OCI-LY7 (cell line): ENCODE results near the gene CINP. TPM values are rescaled to one million over a fixed set of nuclear protein-coding genes. Genes with fewer than 3 reads are reported as not detected.
A peak's percentile ranks its signal among the peaks of the same experiment; 100 is the strongest.

ENCODE experiments used
- BruUV-seq: library from RNA; stranded (reverse); fragments of 400-500 nt; replicated peaks from 2 replicates; lab custom pipeline; 2021; lab: Mats Ljungman, UMichigan
- CTCF ChIA-PET: fragments of 300-600 bp; sonication (Branson Sonifier 250); formaldehyde crosslinking; loops from one replicate; lab custom pipeline; 2022; ENCODE audit warnings: antibody characterized with exemption; ENCODE audit not compliant: unreplicated experiment; lab: Charles Lee
- POLR2A ChIA-PET: fragments of 300-600 bp; sonication (Branson Sonifier 250); formaldehyde crosslinking; loops from one replicate; lab custom pipeline; 2022; ENCODE audit warnings: antibody characterized with exemption; lab: Charles Lee
- DNase-seq: peaks from one replicate; pipeline ENCODE4 v3.0.0-alpha.2; 2015; ENCODE audit warnings: low spot score
- H2AFZ ChIP-seq: fragments of 200-600 bp; sonication (generic), shearing (Covaris generic); 2 replicates; pipeline ENCODE4 v1.6.1; 2014; ENCODE audit warnings: mild to moderate bottlenecking, antibody characterized with exemption, low read length, moderate library complexity
- H3K27ac ChIP-seq: fragments of 200-600 bp; sonication (generic); 2 replicates; pipeline ENCODE4 v1.5.1; 2014; ENCODE audit warnings: mixed run types, low read depth, mild to moderate bottlenecking, moderate library complexity, low read length, inconsistent platforms; ENCODE audit not compliant: poor library complexity, severe bottlenecking
- H3K36me3 ChIP-seq: fragments of 200-600 bp; sonication (generic); 2 replicates; pipeline ENCODE4 v1.6.1; 2014; ENCODE audit warnings: mild to moderate bottlenecking, antibody characterized with exemption, low read length, moderate library complexity, mixed read lengths; ENCODE audit not compliant: insufficient read depth
- H3K4me1 ChIP-seq: fragments of 200-600 bp; sonication (generic); 2 replicates; pipeline ENCODE4 v1.5.1; 2014; ENCODE audit warnings: mild to moderate bottlenecking, low read length; ENCODE audit not compliant: insufficient read depth, poor library complexity, severe bottlenecking
- H3K4me2 ChIP-seq: fragments of 200-600 bp; sonication (generic); 2 replicates; pipeline ENCODE4 v1.6.1; 2014; ENCODE audit warnings: mild to moderate bottlenecking, low read length
- H3K4me3 ChIP-seq: fragments of 200-600 bp; sonication (generic); 2 replicates; pipeline ENCODE4 v1.5.1; 2014; ENCODE audit warnings: mild to moderate bottlenecking, low read depth, low read length; ENCODE audit not compliant: poor library complexity, severe bottlenecking
- H3K79me2 ChIP-seq: fragments of 200-600 bp; sonication (generic); 2 replicates; pipeline ENCODE4 v1.6.1; 2016; ENCODE audit warnings: low read depth, mild to moderate bottlenecking, low read length, moderate library complexity, mixed read lengths; ENCODE audit not compliant: insufficient read depth
- H3K9me2 ChIP-seq: fragments of 200-600 bp; sonication (generic); 2 replicates; pipeline ENCODE4 v1.6.1; 2016; ENCODE audit warnings: mild to moderate bottlenecking, low read length, mixed read lengths; ENCODE audit not compliant: insufficient read depth
- H3K9me3 ChIP-seq: fragments of 200-600 bp; sonication (generic); 2 replicates; pipeline ENCODE4 v1.6.1; 2014; ENCODE audit warnings: mild to moderate bottlenecking, mixed run types, low read length, mixed read lengths
- H4K20me1 ChIP-seq: fragments of 200-600 bp; sonication (generic); 2 replicates; pipeline ENCODE4 v1.6.1; 2014; ENCODE audit warnings: mild to moderate bottlenecking, antibody characterized with exemption, low read length, moderate library complexity, mixed read lengths; ENCODE audit not compliant: insufficient read depth
- EZH2phosphoT487 ChIP-seq: fragments of 200-600 bp; sonication (generic); IDR thresholded peaks from 2 replicates; pipeline ENCODE4 v1.6.1; 2018; ENCODE audit warnings: low read depth, borderline replicate concordance, mild to moderate bottlenecking, mixed run types, antibody characterized with exemption, low read length, moderate library complexity, mixed read lengths
- intact Hi-C: fragments of 100-400 bp; cut with micrococcal nuclease; formaldehyde crosslinking; loops from one replicate; pipeline ENCODE4 v1.10.0; 2022; ENCODE audit not compliant: unreplicated experiment
- total RNA-seq, 2 experiments: library from RNA; depleted of rRNA in 1 of 2; stranded (reverse); fragments of >200 nt in 1 of 2; shearing (Covaris generic) in 1 of 2; gene quantifications; 2 replicates each; pipeline ENCODE4 v1.2.3, GENCODE V29; 2014 to 2022
- TF ChIP-seq, protein P1 (sequence below): fragments of 200-600 bp; sonication (generic); conservative IDR thresholded peaks from 2 replicates; pipeline ENCODE4 v1.5.1; 2014; ENCODE audit warnings: mild to moderate bottlenecking, antibody characterized with exemption, low read length, moderate library complexity, mixed read lengths

CINP gene
- total RNA-seq, 2 experiments from 2014 or later, result 28.2 to 29.8 TPM

DNA sequence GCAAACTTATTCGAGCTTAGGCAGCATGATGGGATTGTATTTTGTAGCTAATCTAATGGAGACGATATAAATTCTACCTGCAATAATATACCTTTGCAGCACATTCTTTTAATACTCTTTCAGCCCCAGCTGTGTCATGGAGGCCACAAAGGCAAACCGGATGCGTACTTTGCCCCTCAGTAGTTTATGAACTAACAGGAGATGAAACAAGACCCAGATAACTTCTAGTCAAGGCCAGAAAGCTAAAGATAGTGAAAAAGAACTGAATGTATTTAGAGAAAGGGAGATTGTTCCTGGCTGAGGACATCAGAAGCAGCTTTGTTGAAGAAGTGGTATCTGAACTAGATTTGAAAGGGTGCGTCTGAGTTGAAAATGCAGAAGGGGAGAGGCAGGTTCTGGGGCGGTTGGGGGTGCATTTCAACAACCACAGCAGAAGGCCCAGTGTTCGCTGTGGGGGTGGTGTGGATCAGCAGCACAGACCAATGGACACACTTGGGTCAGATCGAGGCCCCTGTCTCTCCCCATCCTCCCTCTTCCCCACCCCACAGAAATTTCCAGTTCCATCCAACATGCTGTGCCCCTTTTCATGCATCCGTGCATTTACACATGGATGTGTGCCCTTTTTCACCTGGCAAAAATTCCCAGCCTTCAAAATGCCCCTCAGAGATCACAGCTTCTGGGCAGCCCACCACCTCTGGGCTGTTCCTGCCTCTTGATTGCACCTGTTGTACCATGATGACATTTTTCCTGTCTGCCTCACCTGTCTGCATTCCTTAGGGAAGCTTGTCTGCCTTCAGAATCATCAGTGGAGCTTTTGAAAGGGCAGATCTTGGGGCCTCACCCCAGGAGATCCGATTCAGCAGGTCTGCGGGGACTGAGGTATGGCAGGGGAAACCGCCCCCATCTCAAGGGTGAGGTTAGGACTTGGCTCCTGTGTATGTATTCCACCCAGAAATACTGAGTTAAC, 41.0 kb downstream of the CINP start:
- Histone ChIP-seq H3K79me2 (peaks cover 10% of the 10 kb centered on the region; the same call in 1 of the 2 replicates), H3K4me1 (peaks cover 37% of the 10 kb centered on the region), H2AFZ (no peak overlapping the region), H3K4me3 (no peak overlapping the region), H3K9me2 (no peaks in the 10 kb centered on the region), H3K27ac (no peak overlapping the region), H3K9me3 (no peaks in the 10 kb centered on the region), H3K4me2 (no peak overlapping the region; the same call in 1 of the 2 replicates), H4K20me1 (no peaks in the 10 kb centered on the region), H3K36me3 (peaks cover 28% of the 10 kb centered on the region; the same call in 1 of the 2 replicates)
- POLR2A ChIA-PET, result interaction anchor here (0.6 kb wide), 2 partner anchors 191 to 380 kb away, joined by 3 to 5 read pairs; no protein-coding TSS in a partner anchor
- CTCF ChIA-PET, result interaction anchor here (0.7 kb wide), 1 partner anchor 49 kb away, joined by 3 read pairs; no protein-coding TSS in a partner anchor
- DNase-seq, result no peak
- BruUV-seq, result no TSS peak
- intact Hi-C loops, result no loop called here
- TF ChIP-seq, protein P1, sequence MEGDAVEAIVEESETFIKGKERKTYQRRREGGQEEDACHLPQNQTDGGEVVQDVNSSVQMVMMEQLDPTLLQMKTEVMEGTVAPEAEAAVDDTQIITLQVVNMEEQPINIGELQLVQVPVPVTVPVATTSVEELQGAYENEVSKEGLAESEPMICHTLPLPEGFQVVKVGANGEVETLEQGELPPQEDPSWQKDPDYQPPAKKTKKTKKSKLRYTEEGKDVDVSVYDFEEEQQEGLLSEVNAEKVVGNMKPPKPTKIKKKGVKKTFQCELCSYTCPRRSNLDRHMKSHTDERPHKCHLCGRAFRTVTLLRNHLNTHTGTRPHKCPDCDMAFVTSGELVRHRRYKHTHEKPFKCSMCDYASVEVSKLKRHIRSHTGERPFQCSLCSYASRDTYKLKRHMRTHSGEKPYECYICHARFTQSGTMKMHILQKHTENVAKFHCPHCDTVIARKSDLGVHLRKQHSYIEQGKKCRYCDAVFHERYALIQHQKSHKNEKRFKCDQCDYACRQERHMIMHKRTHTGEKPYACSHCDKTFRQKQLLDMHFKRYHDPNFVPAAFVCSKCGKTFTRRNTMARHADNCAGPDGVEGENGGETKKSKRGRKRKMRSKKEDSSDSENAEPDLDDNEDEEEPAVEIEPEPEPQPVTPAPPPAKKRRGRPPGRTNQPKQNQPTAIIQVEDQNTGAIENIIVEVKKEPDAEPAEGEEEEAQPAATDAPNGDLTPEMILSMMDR, result no peak
- TF ChIP-seq EZH2phosphoT487, result no peak

DNA sequence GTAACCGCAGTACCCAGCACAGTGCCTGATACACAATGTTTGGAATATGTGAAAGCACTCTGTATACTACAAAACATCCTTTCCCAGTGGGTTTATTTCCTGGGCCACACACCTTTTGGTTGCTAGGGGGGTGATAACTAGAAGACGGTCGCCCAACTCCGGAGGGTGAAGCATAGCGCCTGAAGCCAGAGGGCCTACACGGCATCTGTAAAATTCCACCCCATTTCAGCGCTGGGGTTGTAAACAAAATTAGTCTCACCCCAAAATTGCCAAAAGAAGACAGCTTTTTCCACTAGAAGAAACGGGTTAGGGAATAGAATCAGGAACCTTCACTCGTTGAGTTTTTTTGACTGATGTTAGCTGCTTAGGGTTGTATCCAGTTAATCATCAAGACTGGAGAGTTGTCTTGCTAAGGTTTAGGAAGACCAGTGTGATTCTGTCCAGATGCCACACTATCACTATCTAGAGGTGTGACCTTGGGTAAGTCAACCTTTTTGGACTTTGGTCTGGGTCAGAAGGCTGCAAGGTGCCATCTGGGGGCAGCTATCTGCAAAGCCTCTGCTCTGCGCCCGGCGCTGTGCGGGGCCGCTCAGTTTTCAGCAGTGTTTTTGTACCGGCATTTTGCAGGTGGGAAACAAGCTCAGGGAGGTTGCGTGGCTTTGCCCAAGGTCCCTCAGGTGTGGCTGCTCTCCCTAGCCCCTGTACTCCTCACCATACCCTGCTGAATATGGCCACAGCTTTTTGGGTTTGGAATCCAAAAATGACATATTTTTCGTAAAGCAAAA, 41.8 kb downstream of the CINP start:
- no peak for DNase-seq
- intact Hi-C loops, result no loop called here
- H3K79me2 ChIP-seq, result peaks cover 10% of the 10 kb centered on the region; the same call in 1 of the 2 replicates
- H3K36me3 ChIP-seq, result peaks cover 19% of the 10 kb centered on the region; the same call in 1 of the 2 replicates
- BruUV-seq, result TSS peak; percentile 58
- peak overlapping the region; percentile 95 for H3K4me2 ChIP-seq
- H3K9me2 ChIP-seq, result no peaks in the 10 kb centered on the region
- no peaks in the 10 kb centered on the region for H4K20me1 ChIP-seq
- no peak overlapping the region for H2AFZ ChIP-seq
- CTCF ChIA-PET, result interaction anchor here (0.7 kb wide), 1 partner anchor 49 kb away, joined by 3 read pairs; no protein-coding TSS in a partner anchor
- H3K27ac ChIP-seq, result peak overlapping the region; percentile 70
- H3K4me1 ChIP-seq, result peaks cover 45% of the 10 kb centered on the region
- TF ChIP-seq, protein P1, result 0 out of 2 replicates have a peak, but pooled peaks have one; percentile 25
- TF ChIP-seq EZH2phosphoT487, result no peak
- POLR2A ChIA-PET, result interaction anchor here (0.6 to 1.2 kb wide), 3 partner anchors 16 to 379 kb away, joined by 3 to 5 read pairs (median 4); partner anchors contain the start of gene MOK
- H3K9me3 ChIP-seq, result no peaks in the 10 kb centered on the region
- H3K4me3 ChIP-seq, result peak overlapping the region; percentile 78
